GM12878 (cell line): ENCODE data around the gene SOX5. TPM values are rescaled to one million over a fixed set of nuclear protein-coding genes. Genes with fewer than 3 reads are reported as not detected.

Experiments
- ATAC-seq: fragments of 200-7000 bp; cut with Tn5 transposase; 3 replicates; pipeline ENCODE4 v1.9.1; 2020; ENCODE audit warnings: mild to moderate bottlenecking, moderate library complexity
- BruUV-seq: library from RNA; stranded (reverse); fragments of 400-500 nt; replicated peaks from 2 replicates; lab custom pipeline; 2021; lab: Mats Ljungman, UMichigan
- CTCF ChIA-PET: fragments of 300-600 bp; sonication (Branson Sonifier 250); formaldehyde crosslinking; extraction: SDS; loops from one replicate; lab custom pipeline; 2021; ENCODE audit warnings: inconsistent platforms; lab: Yijun Ruan, JAX
- POLR2A ChIA-PET: fragments of 350-600 bp; formaldehyde crosslinking; extraction: SDS; loops from one replicate; lab custom pipeline; 2021; ENCODE audit warnings: inconsistent platforms; lab: Charles Lee
- RAD21 ChIA-PET: fragments of 300-600 bp; sonication (Branson Sonifier 250); formaldehyde crosslinking; loops from one replicate; lab custom pipeline; 2023; ENCODE audit warnings: antibody characterized with exemption; ENCODE audit not compliant: unreplicated experiment; lab: Charles Lee
- SMC1A ChIA-PET: fragments of 300-600 bp; sonication (Branson Sonifier 250); formaldehyde crosslinking; loops from one replicate; lab custom pipeline; 2023; ENCODE audit not compliant: unreplicated experiment, uncharacterized antibody; lab: Charles Lee
- DNase-seq: peaks from one replicate; pipeline ENCODE4 v3.0.0-alpha.2; 2011; ENCODE audit warnings: low read depth, low spot score
- FAIRE-seq: peaks from 3 replicates; lab custom pipeline; 2011; peaks lifted over from hg19 to GRCh38; lab: Jason Lieb, UNC
- H2AFZ ChIP-seq: 2 replicates; pipeline ENCODE4 v1.6.0; 2011; ENCODE audit warnings: low read depth, low read length, control low read depth; ENCODE audit not compliant: control insufficient read depth
- H3K27ac ChIP-seq: 2 replicates; pipeline ENCODE4 v1.5.1; 2011; ENCODE audit warnings: control low read depth; ENCODE audit not compliant: control insufficient read depth, insufficient read depth
- H3K27me3 ChIP-seq, 2 experiments: replicated peaks in 1 of 2; 2 replicates each; pipeline versions ENCODE4 v1.6.0 to v1.6.1; 2011; ENCODE audit warnings: low read length in 1 of 2; ENCODE audit not compliant: control insufficient read depth in 2 of 2, insufficient read depth in 2 of 2
- H3K36me3 ChIP-seq, 2 experiments: 2 replicates each; pipeline ENCODE4 v1.5.1; 2011; ENCODE audit warnings: low read length in 1 of 2; ENCODE audit not compliant: control insufficient read depth in 2 of 2, insufficient read depth in 2 of 2
- H3K4me1 ChIP-seq: 2 replicates; pipeline ENCODE4 v1.6.1; 2011; ENCODE audit warnings: mild to moderate bottlenecking, low read length, moderate library complexity, mixed read lengths; ENCODE audit not compliant: control insufficient read depth, insufficient read depth
- H3K4me2 ChIP-seq: 2 replicates; pipeline ENCODE4 v1.6.0; 2011; ENCODE audit warnings: control low read depth; ENCODE audit not compliant: control insufficient read depth, insufficient read depth
- H3K4me3 ChIP-seq: fragments of 200-600 bp; sonication (generic); 2 replicates; pipeline ENCODE4 v1.5.1; 2016
- H3K79me2 ChIP-seq: 2 replicates; pipeline ENCODE4 v1.6.0; 2011; ENCODE audit warnings: low read length; ENCODE audit not compliant: control insufficient read depth, insufficient read depth
- H3K9ac ChIP-seq: 2 replicates; pipeline ENCODE4 v1.8.0; 2011; ENCODE audit warnings: low read length, control low read depth, mixed read lengths; ENCODE audit not compliant: control insufficient read depth, insufficient read depth
- H3K9me3 ChIP-seq: replicated peaks from 3 replicates; pipeline ENCODE4 v1.5.1; 2011; ENCODE audit warnings: mild to moderate bottlenecking, low read length; ENCODE audit not compliant: control insufficient read depth, insufficient read depth
- H4K20me1 ChIP-seq: 2 replicates; pipeline ENCODE4 v1.6.0; 2011; ENCODE audit not compliant: control insufficient read depth, insufficient read depth
- BACH1 ChIP-seq: fragments of 450-650 bp; IDR thresholded peaks from 2 replicates; pipeline ENCODE4 v1.6.1; 2017; ENCODE audit warnings: mild to moderate bottlenecking, borderline replicate concordance
- CREM ChIP-seq: IDR thresholded peaks from 2 replicates; pipeline ENCODE4 v1.6.1; 2014; ENCODE audit warnings: antibody characterized with exemption, low read depth
- CUX1 ChIP-seq: IDR thresholded peaks from 2 replicates; pipeline ENCODE4 v1.6.1; 2012; ENCODE audit warnings: improper control_type of control experiment, low read depth, low read length; ENCODE audit not compliant: insufficient replicate concordance
- EGR1 ChIP-seq, 2 experiments: IDR thresholded peaks; 1 replicate in 1 of 2; 2 replicates in 1 of 2; pipeline ENCODE4 v1.6.1; 2011 to 2012; ENCODE audit warnings: low read depth in 2 of 2, low read length in 2 of 2, borderline replicate concordance in 1 of 2, mild to moderate bottlenecking in 1 of 2, moderate library complexity in 1 of 2
- EP300 ChIP-seq, 2 experiments: fragments of 150-350 bp in 1 of 2; IDR thresholded peaks; 2 replicates each; pipeline ENCODE4 v1.6.1; 2011 to 2012; ENCODE audit warnings: low read depth in 2 of 2, low read length in 2 of 2, borderline replicate concordance in 1 of 2, improper control_type of control experiment in 1 of 2, inconsistent platforms in 1 of 2; ENCODE audit not compliant: control insufficient read depth in 1 of 2
- FOXK2 ChIP-seq: fragments of 450-650 bp; IDR thresholded peaks from 2 replicates; pipeline ENCODE4 v1.6.1; 2017; ENCODE audit warnings: mild to moderate bottlenecking, moderate library complexity
- LARP7 ChIP-seq: fragments of 450-650 bp; IDR thresholded peaks from 2 replicates; pipeline ENCODE4 v1.6.1; 2017; ENCODE audit warnings: mild to moderate bottlenecking
- NFXL1 ChIP-seq: fragments of 450-650 bp; IDR thresholded peaks from 2 replicates; pipeline ENCODE4 v1.6.1; 2017; ENCODE audit warnings: antibody characterized with exemption, mild to moderate bottlenecking, borderline replicate concordance
- NFYA ChIP-seq: IDR thresholded peaks from 2 replicates; pipeline ENCODE4 v1.6.1; 2011; ENCODE audit warnings: low read depth, mild to moderate bottlenecking, low read length, improper control_type of control experiment, borderline replicate concordance
- SRF ChIP-seq, 2 experiments: IDR thresholded peaks; 2 replicates each; pipeline ENCODE4 v1.6.1; 2011; ENCODE audit warnings: low read depth in 2 of 2, low read length in 2 of 2, mild to moderate bottlenecking in 1 of 2, moderate library complexity in 1 of 2
- STAT3 ChIP-seq: IDR thresholded peaks from 2 replicates; pipeline ENCODE4 v1.6.1; 2011; ENCODE audit warnings: low read depth, low read length, improper control_type of control experiment
- TCF3 ChIP-seq: IDR thresholded peaks from 2 replicates; pipeline ENCODE4 v1.6.1; 2012; ENCODE audit warnings: low read depth, mild to moderate bottlenecking, low read length, borderline replicate concordance; ENCODE audit not compliant: insufficient read depth
- WGBS: methylation state at CpG from one replicate; pipeline ENCODE4 v1.1.6; 2016; ENCODE audit warnings: low lambda C conversion rate; ENCODE audit not compliant: insufficient replicate concordance, insufficient coverage; ENCODE audit errors: missing lambda C conversion rate; 5-methylcytosine and 5-hydroxymethylcytosine counted together
- in situ Hi-C: fragments of 300-500 bp; cut with MboI; formaldehyde crosslinking; loops from 9 replicates; pipeline ENCODE4 v1.14.3; 2018; ENCODE audit warnings: mixed read lengths
- intact Hi-C: fragments of 100-400 bp; cut with micrococcal nuclease; formaldehyde crosslinking; loops from one replicate; pipeline ENCODE4 v1.14.2; 2022; ENCODE audit not compliant: unreplicated experiment
- polyA plus RNA-seq, 11 experiments: library from polyadenylated mRNA; depleted of rRNA in 4 of 11; unstranded in 6 of 11; stranded (reverse) in 5 of 11; fragments of >200 nt; fragmentation: Nextera tagmentation in 4 of 11; fragmentation: Illumina TruSeq in 1 of 11; extraction: Ambion mirVana in 4 of 11; extraction: Trizol in 1 of 11; gene quantifications; 1 replicate in 1 of 11; 2 replicates in 10 of 11; pipeline versions ENCODE4 v1.2.1 to v1.2.3, GENCODE V29; 2011 to 2016; ENCODE audit warnings: inconsistent platforms in 2 of 11, missing spikeins in 2 of 11, low read depth in 1 of 11
- total RNA-seq, 4 experiments: library from RNA; depleted of rRNA in 3 of 4; stranded (reverse); fragments of >200 nt in 3 of 4; fragmentation: Illumina TruSeq in 1 of 4; extraction: Trizol in 1 of 4; gene quantifications; 2 replicates each; pipeline versions ENCODE4 v1.2.1 to v1.2.3, GENCODE V29; 2013 to 2021

SOX5 gene
- total and polyA plus RNA-seq, 10 of the 15 experiments (the other 5 are each of a cell fraction or from before 2014, with no cell fraction given), result 0.08 to 1.0 (median 0.24) TPM

DNA sequence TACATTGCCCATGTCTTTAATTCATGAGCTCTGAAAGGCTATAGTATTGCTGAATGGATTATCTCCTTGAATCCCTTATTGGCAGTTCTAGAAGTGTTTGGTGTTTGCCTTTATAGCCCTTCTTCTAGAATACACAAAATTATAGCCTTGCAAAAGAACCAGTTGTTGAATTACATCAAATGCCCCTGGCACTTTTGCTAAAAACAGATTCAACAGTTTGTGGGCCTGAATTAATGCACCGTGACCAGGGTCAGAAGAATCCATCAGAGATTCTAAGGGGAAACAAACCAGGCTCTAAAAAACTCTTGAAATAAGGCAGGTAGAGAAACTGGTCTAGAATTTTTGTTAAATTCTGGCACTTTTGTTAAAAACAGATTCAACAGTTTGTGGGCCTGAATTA lies 197.8 kb downstream of the SOX5 start:
- no TSS peak for BruUV-seq
- Histone ChIP-seq H3K4me2 (no peak overlapping the region), H3K27me3 (no peaks in the 10 kb centered on the region), H3K4me1 (no peaks in the 10 kb centered on the region), H3K36me3 (no peaks in the 10 kb centered on the region), H2AFZ (no peak overlapping the region), H3K9ac (no peak overlapping the region), H3K9me3 (no peaks in the 10 kb centered on the region), H3K4me3 (no peak overlapping the region), H3K27ac (no peak overlapping the region), H3K79me2 (no peaks in the 10 kb centered on the region), H4K20me1 (no peaks in the 10 kb centered on the region)
- intact Hi-C loops, result no loop called here
- RAD21 ChIA-PET, result no interaction called here
- FAIRE-seq, result no peak
- 28% methylated on average over 1 of the region's 1 CpG for WGBS
- POLR2A ChIA-PET, result no interaction called here
- no peak for DNase-seq
- CTCF ChIA-PET, result no interaction called here
- SMC1A ChIA-PET, result no interaction called here
- in situ Hi-C loops, result no loop called here
- ATAC-seq, result no peak
- TF ChIP-seq BACH1 (no peak), NFXL1 (no peak), STAT3 (no peak), LARP7 (no peak), SRF (IDR thresholded peaks at IDR 0.05; ENCODE audit: low read depth in 2 of 2, low read length in 2 of 2) (no peak), FOXK2 (no peak), TCF3 (no peak), EGR1 (IDR thresholded peaks at IDR 0.05; ENCODE audit: borderline replicate concordance in 1 of 2, low read depth in 2 of 2, low read length in 2 of 2) (no peak)

GRCh38 chr12:23750923-23751322 lies 198.5 kb downstream of the SOX5 start:
- intact Hi-C loops, result no loop called here
- Histone ChIP-seq H3K4me3 (no peak overlapping the region), H3K36me3 (no peaks in the 10 kb centered on the region), H3K9ac (no peak overlapping the region), H4K20me1 (no peaks in the 10 kb centered on the region), H2AFZ (no peak overlapping the region), H3K79me2 (no peaks in the 10 kb centered on the region), H3K4me2 (no peak overlapping the region), H3K9me3 (no peaks in the 10 kb centered on the region), H3K4me1 (no peaks in the 10 kb centered on the region), H3K27me3 (no peaks in the 10 kb centered on the region), H3K27ac (no peak overlapping the region)
- ChIA-PET SMC1A (interaction anchor here (0.7 to 0.8 kb wide), 2 partner anchors 12 to 14 kb away, joined by 3 to 4 read pairs; no protein-coding TSS in a partner anchor), CTCF (interaction anchor here (0.7 to 1.0 kb wide), 2 partner anchors 9 to 18 kb away, joined by 3 read pairs; no protein-coding TSS in a partner anchor), POLR2A (no interaction called here), RAD21 (no interaction called here)
- no peak for DNase-seq
- no peak for ATAC-seq
- 91% methylated on average over 3 of the region's 3 CpGs for WGBS
- no peak for FAIRE-seq
- BruUV-seq, result no TSS peak
- in situ Hi-C loops, result no loop called here
- no peak for TF ChIP-seq CUX1
- TF ChIP-seq NFYA, result no peak
- TF ChIP-seq EP300 (IDR thresholded peaks at IDR 0.05; ENCODE audit: borderline replicate concordance in 1 of 2, control insufficient read depth in 1 of 2, low read depth in 2 of 2, low read length in 2 of 2), result no peak
- TF ChIP-seq CREM, result no peak
